ENCODE data around the gene VPS13D.
A peak's percentile ranks its signal among the peaks of the same experiment; 100 is the strongest.

VPS13D gene, protein sequence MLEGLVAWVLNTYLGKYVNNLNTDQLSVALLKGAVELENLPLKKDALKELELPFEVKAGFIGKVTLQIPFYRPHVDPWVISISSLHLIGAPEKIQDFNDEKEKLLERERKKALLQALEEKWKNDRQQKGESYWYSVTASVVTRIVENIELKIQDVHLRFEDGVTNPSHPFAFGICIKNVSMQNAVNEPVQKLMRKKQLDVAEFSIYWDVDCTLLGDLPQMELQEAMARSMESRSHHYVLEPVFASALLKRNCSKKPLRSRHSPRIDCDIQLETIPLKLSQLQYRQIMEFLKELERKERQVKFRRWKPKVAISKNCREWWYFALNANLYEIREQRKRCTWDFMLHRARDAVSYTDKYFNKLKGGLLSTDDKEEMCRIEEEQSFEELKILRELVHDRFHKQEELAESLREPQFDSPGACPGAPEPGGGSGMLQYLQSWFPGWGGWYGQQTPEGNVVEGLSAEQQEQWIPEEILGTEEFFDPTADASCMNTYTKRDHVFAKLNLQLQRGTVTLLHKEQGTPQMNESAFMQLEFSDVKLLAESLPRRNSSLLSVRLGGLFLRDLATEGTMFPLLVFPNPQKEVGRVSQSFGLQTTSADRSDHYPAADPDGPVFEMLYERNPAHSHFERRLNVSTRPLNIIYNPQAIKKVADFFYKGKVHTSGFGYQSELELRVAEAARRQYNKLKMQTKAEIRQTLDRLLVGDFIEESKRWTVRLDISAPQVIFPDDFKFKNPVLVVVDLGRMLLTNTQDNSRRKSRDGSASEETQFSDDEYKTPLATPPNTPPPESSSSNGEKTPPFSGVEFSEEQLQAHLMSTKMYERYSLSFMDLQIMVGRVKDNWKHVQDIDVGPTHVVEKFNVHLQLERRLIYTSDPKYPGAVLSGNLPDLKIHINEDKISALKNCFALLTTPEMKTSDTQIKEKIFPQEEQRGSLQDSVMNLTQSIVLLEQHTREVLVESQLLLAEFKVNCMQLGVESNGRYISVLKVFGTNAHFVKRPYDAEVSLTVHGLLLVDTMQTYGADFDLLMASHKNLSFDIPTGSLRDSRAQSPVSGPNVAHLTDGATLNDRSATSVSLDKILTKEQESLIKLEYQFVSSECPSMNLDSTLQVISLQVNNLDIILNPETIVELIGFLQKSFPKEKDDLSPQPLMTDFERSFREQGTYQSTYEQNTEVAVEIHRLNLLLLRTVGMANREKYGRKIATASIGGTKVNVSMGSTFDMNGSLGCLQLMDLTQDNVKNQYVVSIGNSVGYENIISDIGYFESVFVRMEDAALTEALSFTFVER (N-terminal part only)

GRCh38 chr1:12229835-12230548 is at the start of gene VPS13D:
Gene VPS13D, plus strand, starts transcription at chr1:12230030. Its CDS starts 4,237 bp downstream, at chr1:12234267.
- peak; percentile 92 for DNase-seq

DNA sequence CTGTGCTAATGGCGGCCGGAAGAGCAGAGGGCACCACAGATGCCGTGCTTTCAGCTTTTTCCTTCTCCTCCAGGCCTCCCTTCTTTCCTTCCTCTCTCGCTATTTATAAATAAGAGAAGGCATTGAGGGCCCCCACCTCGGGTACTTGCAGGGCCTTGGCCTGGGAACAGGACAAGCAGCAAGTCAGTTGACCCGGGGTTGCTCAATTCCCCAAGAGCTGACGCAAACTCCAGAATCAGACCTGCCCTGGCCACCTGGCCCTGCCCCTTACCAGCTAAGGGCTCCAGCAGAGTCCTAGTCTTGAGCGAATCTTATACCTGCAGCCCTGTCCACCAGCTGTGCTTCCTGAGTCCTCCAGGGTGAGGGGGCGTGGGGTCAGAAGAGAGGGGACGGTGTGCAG is 49.5 kb upstream of the VPS13D start:
- DNase-seq = no peak

DNA sequence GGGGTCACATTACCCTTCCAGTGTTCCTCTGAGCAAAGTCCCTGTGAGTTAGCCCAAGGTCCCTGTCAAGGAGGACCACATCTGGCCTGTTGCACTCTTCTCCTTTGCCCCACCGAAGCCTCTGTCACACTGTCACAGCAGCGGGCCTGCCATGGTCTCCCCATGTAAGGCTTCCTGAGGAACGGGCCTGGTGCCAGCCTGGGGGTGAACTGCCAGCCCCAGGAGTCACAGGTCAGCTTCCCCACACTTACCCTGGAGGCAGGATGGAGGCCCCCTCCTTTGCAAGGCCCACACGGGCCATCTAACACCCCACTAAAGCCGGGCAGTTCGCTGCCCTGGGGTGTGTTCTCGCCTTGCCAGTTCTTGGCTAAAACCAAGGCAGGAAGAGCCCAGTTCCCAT is 48.9 kb upstream of the VPS13D start:
- no peak for DNase-seq

DNA sequence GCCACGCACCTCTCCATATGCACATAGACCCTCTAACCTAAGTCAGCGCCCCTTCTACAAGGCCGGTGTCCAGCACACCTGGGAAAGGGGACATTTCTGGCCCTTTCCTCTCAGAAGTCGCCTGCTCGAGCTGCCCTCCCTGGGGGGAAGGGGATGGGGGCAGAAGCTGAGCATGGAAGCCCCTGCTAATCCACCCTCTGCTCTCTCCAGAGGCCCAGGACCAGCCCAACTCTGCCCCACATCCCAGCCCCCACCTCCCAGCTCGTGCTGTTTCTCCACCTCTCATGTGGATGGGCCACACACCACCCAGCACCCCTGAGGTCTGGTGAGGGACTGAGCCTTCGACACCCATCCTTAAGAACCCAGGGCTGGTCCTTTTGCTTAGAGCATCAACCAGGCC is 48.3 kb upstream of the VPS13D start:
- DNase-seq = no peak

- no peak for DNase-seq
Measured at GRCh38 chr1:12182410-12182984, 47.3 kb upstream of the VPS13D start.

DNA sequence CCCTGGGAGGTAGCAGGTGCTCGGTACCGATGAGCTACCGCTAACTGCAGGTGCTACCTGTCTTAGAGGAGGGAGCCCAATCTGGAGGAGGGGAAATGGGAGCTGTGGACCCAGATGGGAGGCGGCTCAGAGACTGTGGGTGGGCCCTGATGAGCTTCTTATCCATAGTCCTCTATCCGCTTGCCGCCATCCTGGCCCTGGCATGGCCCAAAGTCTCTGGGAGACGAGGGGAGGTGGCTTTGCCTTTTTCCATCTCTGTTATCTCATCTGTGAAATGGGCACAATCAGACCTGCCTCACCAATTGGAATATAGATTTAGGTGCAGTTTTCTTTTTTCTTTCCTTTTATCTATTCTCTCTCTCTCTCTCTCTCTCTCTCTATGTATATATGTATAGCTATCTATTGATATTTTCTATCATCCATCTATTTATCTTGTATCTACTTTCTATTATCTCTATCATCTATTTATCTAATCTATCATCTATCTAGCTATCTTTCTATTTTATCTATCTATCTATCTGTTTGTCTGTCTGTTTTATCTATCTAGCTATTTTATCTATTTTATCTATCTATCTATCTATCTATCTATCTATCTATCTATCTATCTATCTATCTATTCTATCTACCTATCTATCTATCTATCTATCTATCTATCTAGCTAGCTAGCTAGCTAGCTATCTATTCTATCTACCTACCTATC is 46.6 kb upstream of the VPS13D start:
- DNase-seq = no peak

DNA sequence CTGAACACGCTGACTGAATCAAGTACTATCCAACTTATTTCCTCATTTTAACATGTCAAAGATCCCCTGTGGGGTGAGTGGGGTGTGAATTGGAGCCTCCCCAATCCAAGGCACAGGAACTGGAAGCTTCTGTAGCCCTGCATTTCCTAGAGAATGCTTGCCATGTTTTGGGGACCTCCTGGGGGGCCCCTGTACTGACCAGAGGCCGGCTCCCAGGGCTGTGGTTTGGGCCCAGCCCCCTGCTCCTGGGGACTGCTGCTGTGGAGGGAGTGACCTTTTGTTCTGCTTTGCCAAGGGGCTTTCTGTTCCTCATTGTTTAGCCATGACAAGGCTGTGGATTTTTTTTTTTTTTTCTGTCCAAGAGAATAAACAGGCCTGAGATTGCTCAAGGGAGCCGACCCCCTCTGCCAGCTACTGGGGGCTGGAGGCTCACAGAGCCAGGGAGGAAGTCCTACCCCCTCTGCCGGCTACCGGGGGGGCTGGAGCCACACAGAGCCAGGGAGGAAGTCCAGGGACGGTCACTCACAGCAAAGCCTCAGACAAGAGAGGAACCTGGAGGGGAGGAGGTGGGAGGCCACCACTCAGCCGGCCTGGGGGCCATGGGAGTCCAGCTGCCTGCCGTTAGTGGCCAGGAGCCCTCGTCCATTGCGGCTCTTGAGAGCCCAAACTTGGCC is 45.7 kb upstream of the VPS13D start:
- no peak for DNase-seq

GRCh38 chr1:12185036-12185917 is 44.6 kb upstream of the VPS13D start:
- no peak for DNase-seq

GRCh38 chr1:12185918-12186678 is 43.7 kb upstream of the VPS13D start:
- no peak for DNase-seq

DNA sequence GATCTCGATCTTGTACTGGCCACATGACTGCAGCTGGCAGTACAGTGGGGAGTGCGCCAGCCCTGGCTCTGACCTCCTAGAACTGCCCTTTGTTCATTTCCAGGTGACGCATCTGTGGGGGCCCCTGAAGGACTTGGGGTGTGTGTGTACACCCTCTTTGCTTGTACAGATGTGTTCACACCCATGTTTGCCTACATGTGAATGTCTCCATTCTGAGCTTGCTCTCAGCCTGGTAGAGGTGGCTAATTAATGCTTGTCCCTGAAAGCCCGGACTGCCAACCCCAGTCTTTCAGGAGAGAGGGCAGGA is 43.2 kb upstream of the VPS13D start:
- no peak for DNase-seq

DNA sequence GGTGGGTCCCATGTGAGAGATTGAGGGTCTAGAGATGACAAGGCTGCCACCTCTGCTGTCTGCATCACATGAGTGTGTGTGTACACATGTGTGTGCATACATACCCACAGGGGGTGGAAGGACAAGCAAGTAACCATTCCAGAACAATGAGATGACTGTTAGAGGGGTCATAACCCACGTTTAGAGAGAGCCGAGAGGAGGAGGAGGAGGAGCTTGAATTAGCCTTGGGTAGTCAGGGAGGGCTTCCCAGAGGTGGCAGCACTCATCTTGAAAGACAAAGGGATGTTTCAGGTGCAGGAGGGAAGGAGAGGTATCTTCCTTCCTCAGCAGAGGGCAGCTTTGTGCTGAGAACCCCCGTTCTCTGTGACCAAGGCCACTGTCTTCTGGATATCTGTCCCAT is 41.7 kb upstream of the VPS13D start:
- DNase-seq = no peak

DNA sequence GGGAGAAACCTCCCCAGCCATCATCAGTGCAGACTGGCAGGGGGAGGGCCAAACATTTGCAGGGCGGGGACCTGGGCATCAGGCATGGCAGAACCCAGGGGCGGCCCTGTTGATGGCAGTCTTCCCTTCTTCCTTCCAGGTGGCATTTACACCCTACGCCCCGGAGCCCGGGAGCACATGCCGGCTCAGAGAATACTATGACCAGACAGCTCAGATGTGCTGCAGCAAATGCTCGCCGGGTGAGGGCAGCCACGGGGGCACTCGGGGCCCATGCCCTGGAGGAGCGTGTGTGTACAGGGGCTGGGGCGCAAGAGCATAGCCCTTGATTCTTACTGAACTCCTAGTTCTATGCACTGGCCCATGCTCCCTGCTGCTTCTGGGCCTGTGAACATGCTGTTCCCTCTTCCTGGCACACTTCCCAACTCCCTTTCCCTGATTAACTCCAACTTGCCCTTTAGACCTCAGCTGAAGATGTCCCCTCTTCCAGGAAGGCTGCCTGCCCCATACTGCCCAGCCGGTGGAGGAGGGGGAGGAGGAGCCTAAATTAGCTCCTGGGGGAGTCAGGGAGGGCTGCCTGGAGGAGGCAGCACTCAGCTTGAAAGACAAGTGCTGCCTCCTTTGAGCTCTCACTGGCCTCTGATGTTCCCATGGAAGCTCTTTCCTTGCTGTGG is 41.0 kb upstream of the VPS13D start:
- DNase-seq = no peak

- DNase-seq = no peak
Measured at GRCh38 chr1:12189328-12189682, 40.5 kb upstream of the VPS13D start.

GRCh38 chr1:12191242-12192032 is 38.4 kb upstream of the VPS13D start:
- DNase-seq = no peak

DNA sequence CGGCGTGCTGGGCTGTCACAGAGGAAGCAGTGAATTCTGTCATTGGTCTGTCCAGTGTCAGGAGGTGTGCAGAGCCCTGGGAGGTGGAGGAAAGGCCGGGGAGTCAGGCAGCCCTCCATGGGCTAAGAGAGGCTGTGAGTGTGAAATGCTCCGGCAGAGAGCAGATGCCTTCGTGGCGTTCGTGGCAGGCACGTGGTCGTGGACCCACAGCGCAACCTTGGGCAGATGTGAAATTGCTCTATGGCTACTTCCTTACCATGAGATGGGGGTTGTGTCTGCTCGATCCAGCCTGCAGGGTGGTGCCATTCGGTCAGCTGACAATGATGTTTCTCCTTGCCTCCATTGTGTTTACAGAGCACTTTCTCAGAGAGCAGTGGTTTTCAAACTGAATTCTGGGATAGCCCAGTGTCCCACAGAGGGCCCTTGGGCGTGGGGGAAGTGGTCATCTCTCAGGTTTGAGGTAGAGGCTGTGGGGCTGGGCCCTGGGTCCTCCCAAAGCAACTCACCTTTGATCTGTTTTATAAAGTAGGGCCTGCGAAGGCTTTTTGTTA is 35.1 kb upstream of the VPS13D start:
- DNase-seq = no peak

DNA sequence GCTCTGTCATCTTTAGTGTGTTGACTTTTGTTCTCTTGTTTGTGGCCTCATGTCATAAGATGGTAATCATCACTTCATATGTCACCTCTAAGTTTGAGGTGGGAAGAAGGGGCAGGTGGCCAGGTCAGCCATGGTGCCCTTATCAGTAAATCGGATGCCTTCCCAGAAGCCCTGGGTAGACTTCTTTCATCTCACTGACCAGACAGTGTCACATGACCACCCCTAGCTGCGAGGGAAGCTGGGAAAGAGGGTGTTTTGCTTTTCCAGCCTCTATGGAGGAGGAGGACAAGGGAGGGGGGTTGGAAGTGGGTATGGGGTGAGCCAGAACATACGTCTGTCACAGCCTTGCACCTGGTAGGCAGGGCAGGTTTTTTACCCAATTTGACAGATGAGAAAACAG is 34.4 kb upstream of the VPS13D start:
- DNase-seq = no peak

- DNase-seq = no peak
Measured at GRCh38 chr1:12196641-12197482, 33.0 kb upstream of the VPS13D start.
